A673 (cell line): ENCODE results near the gene LBX1. TPM values are rescaled to one million over a fixed set of nuclear protein-coding genes. Genes with fewer than 3 reads are reported as not detected.

ENCODE experiments used
- BruUV-seq: library from RNA; stranded (reverse); fragments of 400-500 nt; replicated peaks from 2 replicates; lab custom pipeline; 2021; lab: Mats Ljungman, UMichigan
- CTCF ChIA-PET: fragments of 300-600 bp; sonication (Branson Sonifier 250); formaldehyde crosslinking; loops from one replicate; lab custom pipeline; 2022; ENCODE audit warnings: antibody characterized with exemption; lab: Charles Lee
- POLR2A ChIA-PET: fragments of 300-600 bp; sonication (Branson Sonifier 250); formaldehyde crosslinking; loops from one replicate; lab custom pipeline; 2022; ENCODE audit warnings: antibody characterized with exemption; ENCODE audit not compliant: low non-redundant PET; lab: Charles Lee
- DNase-seq: peaks from one replicate; pipeline ENCODE4 v3.0.0-alpha.2; 2015; ENCODE audit warnings: low spot score
- H3K27ac ChIP-seq: fragments of 200-600 bp; sonication (generic); 2 replicates; pipeline ENCODE4 v1.5.1; 2016; ENCODE audit warnings: mixed run types, low read depth, mild to moderate bottlenecking, mixed read lengths, antibody characterized with exemption, low read length; ENCODE audit not compliant: poor library complexity, severe bottlenecking
- H3K27me3 ChIP-seq: fragments of 200-600 bp; sonication (generic); replicated peaks from 2 replicates; pipeline ENCODE4 v1.6.1; 2017; ENCODE audit warnings: mixed run types, low read depth, mild to moderate bottlenecking, mixed read lengths, antibody characterized with exemption, low read length; ENCODE audit not compliant: insufficient read depth, poor library complexity
- H3K36me3 ChIP-seq: fragments of 200-600 bp; sonication (generic); 2 replicates; pipeline ENCODE4 v1.6.1; 2016; ENCODE audit warnings: mixed run types, mild to moderate bottlenecking, mixed read lengths, antibody characterized with exemption, low read length; ENCODE audit not compliant: insufficient read depth, poor library complexity, severe bottlenecking
- H3K4me1 ChIP-seq: fragments of 200-600 bp; sonication (generic); 2 replicates; pipeline ENCODE4 v1.6.1; 2017; ENCODE audit warnings: mixed run types, mild to moderate bottlenecking, mixed read lengths, antibody characterized with exemption, low read length; ENCODE audit not compliant: insufficient read depth, poor library complexity, severe bottlenecking
- H3K4me3 ChIP-seq: fragments of 200-600 bp; sonication (generic); 2 replicates; pipeline ENCODE4 v1.5.1; 2016; ENCODE audit warnings: low read depth, mixed run types, mild to moderate bottlenecking, mixed read lengths, low read length; ENCODE audit not compliant: poor library complexity, severe bottlenecking
- H3K9me3 ChIP-seq: fragments of 200-600 bp; sonication (generic); 2 replicates; pipeline ENCODE4 v1.6.1; 2016; ENCODE audit warnings: mixed run types, low read depth, mild to moderate bottlenecking, mixed read lengths, antibody characterized with exemption, low read length; ENCODE audit not compliant: poor library complexity, severe bottlenecking
- EZH2 ChIP-seq: fragments of 200-600 bp; sonication (generic); IDR thresholded peaks from 2 replicates; pipeline ENCODE4 v1.6.1; 2017; ENCODE audit warnings: borderline replicate concordance, low read depth, mild to moderate bottlenecking, mixed read lengths, antibody characterized with exemption, low read length; ENCODE audit not compliant: poor library complexity, severe bottlenecking
- intact Hi-C: fragments of 100-400 bp; cut with micrococcal nuclease; formaldehyde crosslinking; loops from one replicate; pipeline ENCODE4 v1.10.0; 2022; ENCODE audit not compliant: unreplicated experiment
- total RNA-seq: library from RNA; stranded (reverse); gene quantifications from 2 replicates; pipeline ENCODE4 v1.2.3, GENCODE V29; 2021
- TF ChIP-seq, protein P1 (sequence below): fragments of 300-800, 200-600 bp; sonication (generic); conservative IDR thresholded peaks from 2 replicates; pipeline ENCODE4 v1.5.1; 2017; ENCODE audit warnings: low read depth, mild to moderate bottlenecking, antibody characterized with exemption, low read length, moderate library complexity, mixed read lengths

LBX1 gene
- total RNA-seq, 1 experiment from 2014 or later: not detected

DNA sequence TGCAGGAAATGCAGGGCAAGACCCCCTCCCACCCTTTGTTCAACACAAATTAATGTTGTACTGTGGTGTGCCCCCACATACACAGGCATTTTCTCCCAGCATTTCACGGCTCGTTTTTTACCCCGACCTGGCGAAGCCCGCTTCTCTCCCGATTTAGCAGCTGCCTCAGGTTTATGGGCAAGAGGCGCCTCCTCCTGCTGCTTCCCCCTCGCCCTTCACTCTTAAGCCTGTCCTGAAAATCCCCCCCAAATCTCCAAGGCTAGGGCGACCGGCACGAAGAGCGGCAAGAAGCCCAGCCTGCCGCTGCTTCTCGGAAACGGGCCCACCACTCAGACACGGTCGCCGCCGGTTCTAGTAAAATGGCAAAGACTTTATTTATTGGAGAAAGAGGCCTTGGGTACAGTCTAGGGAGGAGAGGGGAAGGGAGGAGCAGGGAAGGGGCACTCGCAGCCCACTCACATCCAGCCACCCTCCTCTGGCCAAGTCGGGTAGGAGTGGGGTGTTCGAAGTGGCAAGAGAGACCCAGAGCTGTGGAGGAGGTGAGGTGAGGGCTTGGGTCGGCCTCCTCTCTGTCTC, 3.3 kb downstream of the LBX1 start:
- no peak overlapping the region for H3K27ac ChIP-seq
- TF ChIP-seq, protein P1, sequence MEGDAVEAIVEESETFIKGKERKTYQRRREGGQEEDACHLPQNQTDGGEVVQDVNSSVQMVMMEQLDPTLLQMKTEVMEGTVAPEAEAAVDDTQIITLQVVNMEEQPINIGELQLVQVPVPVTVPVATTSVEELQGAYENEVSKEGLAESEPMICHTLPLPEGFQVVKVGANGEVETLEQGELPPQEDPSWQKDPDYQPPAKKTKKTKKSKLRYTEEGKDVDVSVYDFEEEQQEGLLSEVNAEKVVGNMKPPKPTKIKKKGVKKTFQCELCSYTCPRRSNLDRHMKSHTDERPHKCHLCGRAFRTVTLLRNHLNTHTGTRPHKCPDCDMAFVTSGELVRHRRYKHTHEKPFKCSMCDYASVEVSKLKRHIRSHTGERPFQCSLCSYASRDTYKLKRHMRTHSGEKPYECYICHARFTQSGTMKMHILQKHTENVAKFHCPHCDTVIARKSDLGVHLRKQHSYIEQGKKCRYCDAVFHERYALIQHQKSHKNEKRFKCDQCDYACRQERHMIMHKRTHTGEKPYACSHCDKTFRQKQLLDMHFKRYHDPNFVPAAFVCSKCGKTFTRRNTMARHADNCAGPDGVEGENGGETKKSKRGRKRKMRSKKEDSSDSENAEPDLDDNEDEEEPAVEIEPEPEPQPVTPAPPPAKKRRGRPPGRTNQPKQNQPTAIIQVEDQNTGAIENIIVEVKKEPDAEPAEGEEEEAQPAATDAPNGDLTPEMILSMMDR: no peak
- TF ChIP-seq EZH2: peak; percentile 62
- BruUV-seq: no TSS peak
- POLR2A ChIA-PET: no interaction called here
- no peaks in the 10 kb centered on the region for H3K36me3 ChIP-seq
- H3K27me3 ChIP-seq: peaks cover 100% of the 10 kb centered on the region
- no peak for DNase-seq
- no peak overlapping the region for H3K4me3 ChIP-seq
- CTCF ChIA-PET: interaction anchor here (0.6 kb wide), 1 partner anchor 15 kb away, joined by 5 read pairs; no protein-coding TSS in a partner anchor
- no peaks in the 10 kb centered on the region for H3K9me3 ChIP-seq
- H3K4me1 ChIP-seq: peaks cover 16% of the 10 kb centered on the region
- intact Hi-C loops: no loop called here

DNA sequence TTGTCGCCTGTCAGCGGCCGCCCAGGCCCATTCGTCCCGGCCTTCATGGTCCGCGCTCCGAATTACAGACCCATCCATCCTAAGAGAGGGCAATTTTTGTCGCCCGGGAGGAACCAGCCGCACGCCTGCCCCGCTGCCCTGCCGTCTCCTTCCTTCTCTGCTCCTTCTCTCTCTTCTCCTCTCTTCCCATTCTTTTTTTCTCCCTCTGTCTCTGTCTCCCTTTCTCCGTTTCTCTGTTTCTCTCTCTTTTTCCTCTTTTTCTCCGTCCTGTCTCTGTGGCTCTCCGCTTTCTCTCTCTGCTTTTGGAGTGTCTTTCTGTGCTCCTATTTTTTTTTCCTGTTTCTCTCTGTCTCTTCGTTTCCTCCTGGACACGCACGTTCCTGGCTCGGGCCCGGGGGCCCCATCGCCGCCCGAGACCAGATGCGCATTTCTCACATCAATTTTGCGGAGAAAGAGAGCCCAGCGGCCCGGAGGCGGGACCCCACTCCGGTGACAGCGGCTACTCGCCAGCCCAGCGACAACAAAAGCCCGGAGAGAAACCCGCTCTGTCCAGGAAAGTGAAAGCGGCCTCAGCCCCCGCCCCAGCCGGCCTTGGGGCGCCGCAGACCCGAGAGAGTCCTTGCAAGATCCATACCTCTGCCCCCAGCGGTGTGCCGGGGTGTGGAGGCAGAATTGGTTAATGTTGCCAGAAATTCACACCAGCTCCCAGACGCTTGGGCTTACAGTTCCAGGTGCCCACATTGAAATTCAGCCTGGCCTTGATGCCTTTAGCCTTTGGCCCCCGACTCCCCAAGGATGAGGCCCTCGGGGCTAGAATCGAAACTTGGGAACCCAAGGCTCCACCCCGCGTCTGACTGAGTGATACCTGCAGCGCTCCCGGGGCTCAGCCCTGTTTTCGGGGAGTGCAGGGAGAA, 4.1 kb downstream of the LBX1 start:
- ChIA-PET CTCF (interaction anchor here (0.6 kb wide), 1 partner anchor 16 kb away, joined by 5 read pairs; no protein-coding TSS in a partner anchor), POLR2A (no interaction called here)
- Histone ChIP-seq H3K27me3 (peaks cover 100% of the 10 kb centered on the region), H3K36me3 (no peaks in the 10 kb centered on the region), H3K27ac (no peak overlapping the region), H3K4me3 (no peak overlapping the region), H3K9me3 (no peaks in the 10 kb centered on the region), H3K4me1 (peaks cover 16% of the 10 kb centered on the region)
- DNase-seq: no peak
- no TSS peak for BruUV-seq
- intact Hi-C loops: no loop called here
- TF ChIP-seq, protein P1: no peak
- TF ChIP-seq EZH2: peak; percentile 94

DNA sequence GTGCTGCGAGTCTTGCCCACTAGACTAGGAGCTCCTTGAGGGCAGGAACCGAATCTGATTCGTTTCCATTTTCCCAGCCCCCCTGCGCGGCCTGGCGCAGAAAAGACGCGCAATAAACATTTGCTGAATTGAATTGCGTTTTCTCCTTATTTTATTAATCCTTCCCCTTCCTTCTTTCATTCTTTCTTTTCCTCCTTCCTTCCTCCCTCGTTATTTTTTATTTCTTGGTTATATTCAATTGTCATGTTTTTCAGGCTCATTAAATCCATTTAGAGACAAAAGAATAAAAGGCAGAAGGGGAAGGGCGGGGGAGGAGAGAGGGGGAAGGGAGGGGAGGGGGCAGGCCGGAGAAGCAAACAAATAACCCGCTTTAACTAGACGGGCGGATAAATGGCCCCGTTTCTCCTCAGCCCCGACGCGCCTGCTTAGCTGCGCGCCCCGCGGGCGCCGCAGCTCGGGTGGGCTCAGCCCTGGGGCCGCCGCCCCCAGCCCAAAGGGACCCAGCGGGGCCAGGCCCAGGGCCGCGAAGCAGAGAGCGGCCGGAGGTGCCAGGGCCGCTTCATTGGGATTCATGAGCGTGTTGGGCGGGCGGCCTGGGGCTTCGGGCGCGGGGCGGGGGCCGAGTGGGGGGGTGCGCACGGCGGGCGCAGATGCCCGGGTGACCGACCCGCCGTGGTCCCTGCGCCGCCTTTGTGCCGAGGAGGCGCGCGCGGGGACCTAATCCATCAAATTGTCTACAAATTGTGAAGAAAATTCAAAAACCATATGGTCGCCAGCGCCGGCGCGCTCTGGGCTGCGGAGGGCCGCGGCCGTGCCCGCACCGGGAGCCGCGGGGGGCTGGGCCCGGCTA, 5.0 kb downstream of the LBX1 start:
- no peaks in the 10 kb centered on the region for H3K36me3 ChIP-seq
- CTCF ChIA-PET: no interaction called here
- no peak for DNase-seq
- no peak overlapping the region for H3K27ac ChIP-seq
- POLR2A ChIA-PET: no interaction called here
- H3K27me3 ChIP-seq: peaks cover 100% of the 10 kb centered on the region
- TF ChIP-seq, protein P1: no peak
- TF ChIP-seq EZH2: peak; percentile 52
- H3K4me1 ChIP-seq: peaks cover 9% of the 10 kb centered on the region
- no peaks in the 10 kb centered on the region for H3K9me3 ChIP-seq
- no peak overlapping the region for H3K4me3 ChIP-seq
- intact Hi-C loops: no loop called here
- no TSS peak for BruUV-seq
